IMR-90 (cell line): ENCODE data around the gene DVL1. TPM values are rescaled to one million over a fixed set of nuclear protein-coding genes. Genes with fewer than 3 reads are reported as not detected.

Experiments
- ATAC-seq: fragments of 200-7000 bp; cut with Tn5 transposase; 2 replicates; pipeline ENCODE4 v1.9.1; 2020; ENCODE audit warnings: low read depth, mild to moderate bottlenecking, moderate library complexity
- BruUV-seq: library from RNA; stranded (reverse); fragments of 400-500 nt; replicated peaks from 2 replicates; lab custom pipeline; 2021; lab: Mats Ljungman, UMichigan
- CTCF ChIA-PET: fragments of 300-600 bp; formaldehyde crosslinking; extraction: SDS; loops from one replicate; lab custom pipeline; 2021; ENCODE audit warnings: antibody characterized with exemption; lab: Yijun Ruan, JAX
- POLR2A ChIA-PET: fragments of 300-600 bp; sonication (Branson Sonifier 250); formaldehyde crosslinking; loops from one replicate; lab custom pipeline; 2022; ENCODE audit warnings: antibody characterized with exemption; ENCODE audit not compliant: unreplicated experiment; lab: Charles Lee
- DNase-seq: peaks from one replicate; pipeline ENCODE4 v3.0.0; 2013
- H2AFZ ChIP-seq: replicated peaks from 2 replicates; pipeline ENCODE3; 2013; ENCODE audit warnings: low read length, mild to moderate bottlenecking; ENCODE audit not compliant: poor library complexity
- H2AK5ac ChIP-seq: 2 replicates; pipeline ENCODE4 v1.6.1; 2013; ENCODE audit warnings: low read depth, low read length, inconsistent platforms
- H2AK9ac ChIP-seq: replicated peaks from 2 replicates; pipeline ENCODE3; 2013; ENCODE audit warnings: mild to moderate bottlenecking, low read depth, low read length, moderate library complexity; ENCODE audit not compliant: poor library complexity
- H2BK120ac ChIP-seq: 2 replicates; pipeline ENCODE4 v1.6.1; 2013; ENCODE audit warnings: low read depth, low read length, inconsistent platforms
- H2BK15ac ChIP-seq: 3 replicates; pipeline ENCODE4 v1.6.1; 2013; ENCODE audit warnings: low read depth, low read length, inconsistent platforms
- H2BK20ac ChIP-seq: 2 replicates; pipeline ENCODE4 v1.6.1; 2013; ENCODE audit warnings: low read depth, mild to moderate bottlenecking, inconsistent platforms, low read length, moderate library complexity
- H2BK5ac ChIP-seq: 2 replicates; pipeline ENCODE4 v1.6.1; 2013; ENCODE audit warnings: mild to moderate bottlenecking, low read depth, low read length, inconsistent platforms; ENCODE audit not compliant: poor library complexity, severe bottlenecking
- H3K14ac ChIP-seq: replicated peaks from 2 replicates; pipeline ENCODE4 v1.6.1; 2013; ENCODE audit warnings: low read depth, low read length, inconsistent platforms
- H3K18ac ChIP-seq: 2 replicates; pipeline ENCODE4 v1.6.1; 2013; ENCODE audit warnings: low read depth, low read length, control low read depth
- H3K23ac ChIP-seq: 2 replicates; pipeline ENCODE4 v1.6.1; 2013; ENCODE audit warnings: low read depth, low read length, inconsistent platforms
- H3K27ac ChIP-seq: 2 replicates; pipeline ENCODE4 v1.5.1; 2013; ENCODE audit warnings: mild to moderate bottlenecking, control low read depth, low read length; ENCODE audit not compliant: insufficient read depth
- H3K27me3 ChIP-seq: 2 replicates; pipeline ENCODE4 v1.6.1; 2013; ENCODE audit warnings: low read length; ENCODE audit not compliant: control insufficient read depth, insufficient read depth
- H3K36me3 ChIP-seq: 2 replicates; pipeline ENCODE4 v1.6.1; 2013; ENCODE audit warnings: low read length, mixed read lengths; ENCODE audit not compliant: control insufficient read depth, insufficient read depth
- H3K4ac ChIP-seq: 2 replicates; pipeline ENCODE4 v1.6.1; 2013; ENCODE audit warnings: low read depth, low read length, inconsistent platforms
- H3K4me1 ChIP-seq: 2 replicates; pipeline ENCODE4 v1.6.1; 2013; ENCODE audit warnings: low read length, mixed read lengths; ENCODE audit not compliant: control insufficient read depth, insufficient read depth
- H3K4me2 ChIP-seq: 2 replicates; pipeline ENCODE4 v1.6.1; 2013; ENCODE audit warnings: low read depth, mild to moderate bottlenecking, control low read depth, low read length, moderate library complexity
- H3K4me3 ChIP-seq: 2 replicates; pipeline ENCODE4 v1.5.1; 2013; ENCODE audit warnings: low read depth, mild to moderate bottlenecking, control low read depth, low read length, moderate library complexity; ENCODE audit not compliant: insufficient read depth
- H3K56ac ChIP-seq: 2 replicates; pipeline ENCODE4 v1.6.1; 2013; ENCODE audit warnings: low read length, inconsistent platforms; ENCODE audit not compliant: insufficient read depth; ENCODE audit errors: extremely low read depth
- H3K79me1 ChIP-seq, 2 experiments: 2 replicates each; pipeline ENCODE4 v1.6.1; 2013; ENCODE audit warnings: low read length in 2 of 2, inconsistent platforms in 1 of 2, low read depth in 1 of 2
- H3K9ac ChIP-seq: 2 replicates; pipeline ENCODE4 v1.6.1; 2013; ENCODE audit warnings: low read depth, low read length, control low read depth
- H3K9me1 ChIP-seq: 2 replicates; pipeline ENCODE4 v1.6.1; 2013; ENCODE audit warnings: low read length, inconsistent platforms; ENCODE audit not compliant: insufficient read depth
- H3K9me3 ChIP-seq: 2 replicates; pipeline ENCODE4 v1.6.1; 2013; ENCODE audit warnings: low read length; ENCODE audit not compliant: control insufficient read depth, insufficient read depth
- H4K20me1 ChIP-seq: 2 replicates; pipeline ENCODE4 v1.6.1; 2013; ENCODE audit warnings: low read length, inconsistent platforms; ENCODE audit not compliant: insufficient read depth
- H4K5ac ChIP-seq: 2 replicates; pipeline ENCODE4 v1.6.1; 2013; ENCODE audit warnings: mild to moderate bottlenecking, low read depth, low read length, control low read depth
- H4K8ac ChIP-seq, 2 experiments: 2 replicates each; pipeline ENCODE4 v1.6.1; 2013; ENCODE audit warnings: low read depth in 2 of 2, low read length in 2 of 2, control low read depth in 1 of 2, inconsistent platforms in 1 of 2
- H4K91ac ChIP-seq: 2 replicates; pipeline ENCODE4 v1.6.1; 2013; ENCODE audit warnings: low read depth, low read length, inconsistent platforms; ENCODE audit not compliant: insufficient read depth
- BHLHE40 ChIP-seq: fragments of 150-350 bp; IDR thresholded peaks from 2 replicates; pipeline ENCODE4 v1.6.1; 2016; ENCODE audit warnings: mild to moderate bottlenecking, low read depth, low read length
- CEBPB ChIP-seq: IDR thresholded peaks from 2 replicates; pipeline ENCODE4 v1.6.1; 2012; ENCODE audit warnings: low read depth, low read length, improper control_type of control experiment
- CHD1 ChIP-seq: IDR thresholded peaks from 2 replicates; pipeline ENCODE4 v1.6.1; 2012; ENCODE audit warnings: low read depth, low read length, improper control_type of control experiment
- FOS ChIP-seq: fragments of 150-350 bp; IDR thresholded peaks from 2 replicates; pipeline ENCODE4 v1.6.1; 2016; ENCODE audit warnings: low read depth, low read length
- MAFK ChIP-seq: IDR thresholded peaks from 2 replicates; pipeline ENCODE4 v1.6.1; 2012; ENCODE audit warnings: low read depth, low read length, improper control_type of control experiment
- MAZ ChIP-seq: IDR thresholded peaks from 2 replicates; pipeline ENCODE4 v1.6.1; 2012; ENCODE audit warnings: low read depth, mild to moderate bottlenecking, low read length, improper control_type of control experiment, moderate library complexity, borderline replicate concordance
- MXI1 ChIP-seq: IDR thresholded peaks from 2 replicates; pipeline ENCODE4 v1.6.1; 2012; ENCODE audit warnings: low read depth, mild to moderate bottlenecking, low read length, moderate library complexity, borderline replicate concordance
- NFE2L2 ChIP-seq: fragments of 150-350 bp; IDR thresholded peaks from 2 replicates; pipeline ENCODE4 v1.6.1; 2016; ENCODE audit warnings: low read depth, mild to moderate bottlenecking, low read length
- POLR2A ChIP-seq: IDR thresholded peaks from 2 replicates; pipeline ENCODE4 v1.6.1; 2012; ENCODE audit warnings: mild to moderate bottlenecking, low read depth, low read length
- RAD21 ChIP-seq: IDR thresholded peaks from 2 replicates; pipeline ENCODE4 v1.6.1; 2012; ENCODE audit warnings: low read length, improper control_type of control experiment
- RCOR1 ChIP-seq: IDR thresholded peaks from 2 replicates; pipeline ENCODE4 v1.6.1; 2012; ENCODE audit warnings: mild to moderate bottlenecking, low read length, improper control_type of control experiment; ENCODE audit not compliant: insufficient replicate concordance
- RFX5 ChIP-seq: IDR thresholded peaks from 2 replicates; pipeline ENCODE4 v1.8.0; 2012; ENCODE audit warnings: low read depth, mild to moderate bottlenecking, low read length, moderate library complexity
- SMC3 ChIP-seq: fragments of 150-350 bp; IDR thresholded peaks from 2 replicates; pipeline ENCODE4 v1.6.1; 2016; ENCODE audit warnings: low read depth, mild to moderate bottlenecking, antibody characterized with exemption, low read length, moderate library complexity
- WGBS, 2 experiments: methylation state at CpG; one replicate each; pipeline versions ENCODE4 v1.1.5 to v1.1.7; 2013; ENCODE audit warnings: missing lambda C conversion rate in 2 of 2; ENCODE audit not compliant: insufficient read length in 1 of 2; ENCODE audit errors: extremely low coverage in 2 of 2; 5-methylcytosine and 5-hydroxymethylcytosine counted together
- dilution Hi-C: fragments of 300-500 bp; cut with HindIII; formaldehyde crosslinking; loops from one replicate; pipeline ENCODE4 v1.14.3; 2018; ENCODE audit warnings: low sequenced_read_pairs; ENCODE audit not compliant: unreplicated experiment
- in situ Hi-C: fragments of 300-500 bp; cut with MboI; formaldehyde crosslinking; loops from 3 replicates; pipeline ENCODE4 v1.14.3; 2019; ENCODE audit warnings: low sequenced_read_pairs, inconsistent platforms, mixed read lengths
- intact Hi-C: fragments of 100-400 bp; cut with micrococcal nuclease; formaldehyde crosslinking; loops from 2 replicates; pipeline ENCODE4 v1.10.0; 2022
- polyA plus RNA-seq, 3 experiments: library from polyadenylated mRNA; depleted of rRNA; stranded (reverse); fragments of >200 nt; gene quantifications; 2 replicates each; pipeline ENCODE4 v1.2.3, GENCODE V29; 2012; ENCODE audit warnings: low replicate concordance in 1 of 3
- total RNA-seq: library from RNA; depleted of rRNA; stranded (reverse); fragments of >200 nt; gene quantifications from 2 replicates; pipeline ENCODE4 v1.2.3, GENCODE V29; 2012
- TF ChIP-seq, protein P1 (sequence below): fragments of 150-350 bp; IDR thresholded peaks from 2 replicates; pipeline ENCODE4 v1.6.1; 2017; ENCODE audit warnings: mild to moderate bottlenecking, antibody characterized with exemption, low read length, low read depth
- TF ChIP-seq, protein P2 (sequence below): fragments of 150-350 bp; IDR thresholded peaks from 2 replicates; pipeline ENCODE4 v1.6.1; 2016; ENCODE audit warnings: low read depth, mild to moderate bottlenecking, low read length, moderate library complexity, borderline replicate concordance
- TF ChIP-seq, protein P3 (sequence below): conservative IDR thresholded peaks from 2 replicates; pipeline ENCODE4 v1.5.1; 2012; ENCODE audit warnings: mild to moderate bottlenecking, low read depth, low read length, improper control_type of control experiment

DVL1 gene
- total and polyA plus RNA-seq, 2 of the 4 experiments (the other 2 are of a cell fraction) = 27.2 to 35.9 TPM

DNA sequence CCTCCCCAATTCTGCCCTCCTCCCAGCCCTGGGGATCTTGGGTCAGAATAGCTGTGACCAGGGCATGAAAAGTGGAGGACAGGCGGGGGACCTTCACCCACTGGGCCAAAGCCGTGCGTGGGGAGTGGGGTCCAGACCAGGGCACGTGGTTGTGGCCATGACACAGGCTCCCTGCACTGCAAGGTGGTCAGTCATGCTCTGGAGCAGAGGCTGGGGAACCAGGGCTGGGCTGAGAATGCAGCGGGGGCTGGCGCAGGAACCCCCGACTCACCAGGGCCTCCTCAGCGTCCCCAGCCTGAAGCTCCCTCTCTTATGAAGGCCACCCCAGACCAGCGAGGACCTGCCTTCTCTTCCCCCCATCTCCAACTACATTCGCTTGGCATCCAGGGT, 2.7 kb downstream of the DVL1 start:
- intact Hi-C loops = no loop called here
- TF ChIP-seq SMC3 = no peak
- TF ChIP-seq MXI1 = no peak
- TF ChIP-seq FOS = no peak
- TF ChIP-seq NFE2L2 = no peak
- TF ChIP-seq, protein P1, sequence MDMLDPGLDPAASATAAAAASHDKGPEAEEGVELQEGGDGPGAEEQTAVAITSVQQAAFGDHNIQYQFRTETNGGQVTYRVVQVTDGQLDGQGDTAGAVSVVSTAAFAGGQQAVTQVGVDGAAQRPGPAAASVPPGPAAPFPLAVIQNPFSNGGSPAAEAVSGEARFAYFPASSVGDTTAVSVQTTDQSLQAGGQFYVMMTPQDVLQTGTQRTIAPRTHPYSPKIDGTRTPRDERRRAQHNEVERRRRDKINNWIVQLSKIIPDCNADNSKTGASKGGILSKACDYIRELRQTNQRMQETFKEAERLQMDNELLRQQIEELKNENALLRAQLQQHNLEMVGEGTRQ = no peak
- no peak for TF ChIP-seq RCOR1
- TF ChIP-seq MAFK = no peak
- TF ChIP-seq, protein P2, sequence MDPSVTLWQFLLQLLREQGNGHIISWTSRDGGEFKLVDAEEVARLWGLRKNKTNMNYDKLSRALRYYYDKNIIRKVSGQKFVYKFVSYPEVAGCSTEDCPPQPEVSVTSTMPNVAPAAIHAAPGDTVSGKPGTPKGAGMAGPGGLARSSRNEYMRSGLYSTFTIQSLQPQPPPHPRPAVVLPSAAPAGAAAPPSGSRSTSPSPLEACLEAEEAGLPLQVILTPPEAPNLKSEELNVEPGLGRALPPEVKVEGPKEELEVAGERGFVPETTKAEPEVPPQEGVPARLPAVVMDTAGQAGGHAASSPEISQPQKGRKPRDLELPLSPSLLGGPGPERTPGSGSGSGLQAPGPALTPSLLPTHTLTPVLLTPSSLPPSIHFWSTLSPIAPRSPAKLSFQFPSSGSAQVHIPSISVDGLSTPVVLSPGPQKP = no peak
- TF ChIP-seq BHLHE40 = no peak
- TF ChIP-seq CEBPB = no peak
- no peak for TF ChIP-seq RFX5
- TF ChIP-seq RAD21 = no peak
- TF ChIP-seq, protein P3, sequence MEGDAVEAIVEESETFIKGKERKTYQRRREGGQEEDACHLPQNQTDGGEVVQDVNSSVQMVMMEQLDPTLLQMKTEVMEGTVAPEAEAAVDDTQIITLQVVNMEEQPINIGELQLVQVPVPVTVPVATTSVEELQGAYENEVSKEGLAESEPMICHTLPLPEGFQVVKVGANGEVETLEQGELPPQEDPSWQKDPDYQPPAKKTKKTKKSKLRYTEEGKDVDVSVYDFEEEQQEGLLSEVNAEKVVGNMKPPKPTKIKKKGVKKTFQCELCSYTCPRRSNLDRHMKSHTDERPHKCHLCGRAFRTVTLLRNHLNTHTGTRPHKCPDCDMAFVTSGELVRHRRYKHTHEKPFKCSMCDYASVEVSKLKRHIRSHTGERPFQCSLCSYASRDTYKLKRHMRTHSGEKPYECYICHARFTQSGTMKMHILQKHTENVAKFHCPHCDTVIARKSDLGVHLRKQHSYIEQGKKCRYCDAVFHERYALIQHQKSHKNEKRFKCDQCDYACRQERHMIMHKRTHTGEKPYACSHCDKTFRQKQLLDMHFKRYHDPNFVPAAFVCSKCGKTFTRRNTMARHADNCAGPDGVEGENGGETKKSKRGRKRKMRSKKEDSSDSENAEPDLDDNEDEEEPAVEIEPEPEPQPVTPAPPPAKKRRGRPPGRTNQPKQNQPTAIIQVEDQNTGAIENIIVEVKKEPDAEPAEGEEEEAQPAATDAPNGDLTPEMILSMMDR = no peak
- no peak for TF ChIP-seq MAZ
- TF ChIP-seq CHD1 = no peak
- TF ChIP-seq POLR2A = no peak
- no peak overlapping the region for H3K18ac ChIP-seq
- no peak overlapping the region for H3K4me3 ChIP-seq
- H3K14ac ChIP-seq = no peak overlapping the region
- no peak overlapping the region for H2AK5ac ChIP-seq
- no peak overlapping the region for H3K9ac ChIP-seq
- peaks cover 31% of the 10 kb centered on the region for H3K4me1 ChIP-seq
- no peak overlapping the region for H2AFZ ChIP-seq
- H3K9me3 ChIP-seq = no peaks in the 10 kb centered on the region
- no peak overlapping the region for H2AK9ac ChIP-seq
- H3K9me1 ChIP-seq = 0 out of 2 replicates have a peak, but pooled peaks cover 3% of the 10 kb centered on the region
- H3K27ac ChIP-seq = no peak overlapping the region
- H2BK20ac ChIP-seq = no peak overlapping the region
- H3K4ac ChIP-seq = no peak overlapping the region
- WGBS, 2 experiments = 94% methylated on average over 7 of the region's 10 CpGs; no CpG with 5 or more reads in 1 of the 2 experiments
- no peak overlapping the region for H3K4me2 ChIP-seq
- in situ Hi-C loops = no loop called here
- 0 out of 2 replicates have a peak overlapping the region, but pooled peaks have one; percentile 20 for H3K23ac ChIP-seq
- dilution Hi-C loops = no loop called here
- H3K79me1 ChIP-seq = peaks cover 2 to 55% of the 10 kb centered on the region in 2 experiments; a peak in 3 of 4 replicates
- ATAC-seq = no peak
- no peak overlapping the region for H4K91ac ChIP-seq
- no peak overlapping the region for H3K56ac ChIP-seq
- H2BK5ac ChIP-seq = peak overlapping the region; percentile 40
- H2BK120ac ChIP-seq = no peak overlapping the region
- BruUV-seq = no TSS peak
- H4K20me1 ChIP-seq = peaks cover 59% of the 10 kb centered on the region
- H3K27me3 ChIP-seq = no peaks in the 10 kb centered on the region
- ChIA-PET POLR2A (interaction anchor here (0.9 kb wide), 1 partner anchor 29 kb away, joined by 3 read pairs; the partner anchor contains the start of gene AURKAIP1), CTCF (no interaction called here)
- H4K5ac ChIP-seq = no peak overlapping the region
- DNase-seq = no peak
- H3K36me3 ChIP-seq = peaks cover 4% of the 10 kb centered on the region; the same call in 1 of the 2 replicates
- no peak overlapping the region for H4K8ac ChIP-seq
- H2BK15ac ChIP-seq = no peak overlapping the region
